ENCODE data around the gene PGLYRP3. TPM values are rescaled to one million over a fixed set of nuclear protein-coding genes. Genes with fewer than 3 reads are reported as not detected.

Gene PGLYRP3
- total and polyA plus RNA-seq, 2 of the 13 experiments (the other 11 are each of a cell fraction or from before 2014, with no cell fraction given) = not detected

DNA sequence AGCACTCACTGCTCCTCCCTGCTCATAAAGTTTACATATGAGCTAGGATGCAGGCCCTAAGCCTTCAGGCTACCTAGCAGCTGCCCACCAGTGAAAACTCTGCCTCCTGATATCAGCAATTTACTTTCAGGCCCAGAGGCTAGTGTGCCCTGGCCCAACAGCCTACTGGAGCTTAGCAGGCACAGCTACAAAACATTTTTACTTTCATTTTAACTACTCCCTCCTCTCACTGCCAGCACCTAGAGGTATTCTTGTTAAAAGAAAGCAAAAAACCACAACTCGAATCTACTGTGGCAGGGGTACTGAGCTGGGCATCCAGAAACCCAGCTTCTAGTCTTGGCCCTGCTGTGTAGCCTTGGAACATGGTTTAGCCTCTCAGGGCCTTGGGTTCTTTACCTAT, 59.1 kb downstream of the PGLYRP3 start:
- H3K4me2 ChIP-seq (ENCODE audit: low read depth, low read length) = no peak overlapping the region
- H2AFZ ChIP-seq (ENCODE audit: low read length) = no peak overlapping the region
- no peak overlapping the region for H3K9ac ChIP-seq (ENCODE audit: insufficient read depth, low read depth, low read length)
- BruUV-seq (replicated peaks) = no TSS peak
- H3K36me3 ChIP-seq (replicated peaks in 1 of 2; ENCODE audit: control insufficient read depth in 1 of 2, insufficient read depth in 2 of 2, low read length in 2 of 2) = no peaks in the 10 kb centered on the region
- H3K27ac ChIP-seq (ENCODE audit: extremely low read length, insufficient read depth, low read length) = no peak overlapping the region
- TF ChIP-seq SP5 (CRISPR knock-in tag; IDR thresholded peaks at IDR 0.05; ENCODE audit: borderline replicate concordance, low read depth) (no peak), ELF1 (CRISPR knock-in tag; IDR thresholded peaks at IDR 0.05) (no peak), GMEB2 (CRISPR knock-in tag; IDR thresholded peaks at IDR 0.05; ENCODE audit: low read depth) (no peak), SNAI1 (CRISPR knock-in tag; IDR thresholded peaks at IDR 0.05; ENCODE audit: borderline replicate concordance) (no peak), ETS1 (CRISPR knock-in tag; IDR thresholded peaks at IDR 0.05) (no peak), MATR3 (CRISPR knock-in tag; IDR thresholded peaks at IDR 0.05) (no peak), ZNF318 (CRISPR knock-in tag; IDR thresholded peaks at IDR 0.05) (no peak), KDM3A (CRISPR knock-in tag; IDR thresholded peaks at IDR 0.05; ENCODE audit: low read depth) (no peak), ZNF724P (CRISPR knock-in tag; IDR thresholded peaks at IDR 0.05; ENCODE audit: borderline replicate concordance) (no peak), ZNF720 (CRISPR knock-in tag; IDR thresholded peaks at IDR 0.05) (no peak)
- TF ChIP-seq, protein P1, sequence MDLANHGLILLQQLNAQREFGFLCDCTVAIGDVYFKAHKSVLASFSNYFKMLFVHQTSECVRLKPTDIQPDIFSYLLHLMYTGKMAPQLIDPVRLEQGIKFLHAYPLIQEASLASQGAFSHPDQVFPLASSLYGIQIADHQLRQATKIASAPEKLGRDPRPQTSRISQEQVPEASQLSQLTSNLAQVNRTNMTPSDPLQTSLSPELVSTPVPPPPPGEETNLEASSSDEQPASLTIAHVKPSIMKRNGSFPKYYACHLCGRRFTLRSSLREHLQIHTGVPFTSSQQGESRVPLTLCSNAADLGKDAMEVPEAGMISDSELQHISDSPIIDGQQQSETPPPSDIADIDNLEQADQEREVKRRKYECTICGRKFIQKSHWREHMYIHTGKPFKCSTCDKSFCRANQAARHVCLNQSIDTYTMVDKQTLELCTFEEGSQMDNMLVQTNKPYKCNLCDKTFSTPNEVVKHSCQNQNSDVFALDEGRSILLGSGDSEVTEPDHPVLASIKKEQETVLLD (CRISPR knock-in tag; IDR thresholded peaks at IDR 0.05; ENCODE audit: low read depth) = no peak
- 0% methylated on average over 1 of the region's 1 CpG for WGBS (ENCODE audit: low lambda C conversion rate)
- no peaks in the 10 kb centered on the region for H3K9me3 ChIP-seq (ENCODE audit: low read length)
- ChIA-PET POLR2A (no interaction called here), CTCF (ENCODE audit: low intra/inter-chr PET ratio, low total read pairs) (no interaction called here)
- H3K4me3 ChIP-seq (replicated peaks in 1 of 3; ENCODE audit: insufficient read depth in 1 of 3, low read depth in 2 of 3, low read length in 3 of 3) = no peak overlapping the region
- no peaks in the 10 kb centered on the region for H3K79me2 ChIP-seq (ENCODE audit: insufficient read depth, low read length)
- FAIRE-seq (no peak), ATAC-seq (no peak), DNase-seq (ENCODE audit: low spot score) (no peak)
- no peaks in the 10 kb centered on the region; a peak in 1 of 5 replicates for H3K27me3 ChIP-seq (ENCODE audit: control insufficient read depth in 1 of 2, insufficient read depth in 2 of 2, low read length in 2 of 2)
- intact Hi-C loops (cut with micrococcal nuclease; ENCODE audit: unreplicated experiment) = no loop called here
- no peaks in the 10 kb centered on the region for H4K20me1 ChIP-seq (ENCODE audit: insufficient read depth, low read length)
- in situ Hi-C loops (cut with HindIII; ENCODE audit: extremely low pct_ligation_motif_present, low pct_unique_long_range_greater_than_20kb) = no loop called here
- H3K4me1 ChIP-seq (ENCODE audit: insufficient read depth, low read length) = no peaks in the 10 kb centered on the region
